Nephron progenitor cell (in vitro differentiated cells): ENCODE results near the gene IFI35.
"Not testable (repeated sequence)": the region's sequence is repeated elsewhere in the genome, so short reads cannot be mapped to it uniquely, and the experiment has no call there.

Experiments used
- DNase-seq: peaks from one replicate; pipeline ENCODE4 v3.0.0; 2021
- H3K27ac Mint-ChIP-seq: 2 replicates; pipeline ENCODE4 v1.8.0; 2021; ENCODE audit warnings: mild to moderate bottlenecking, moderate library complexity, mixed read lengths
- H3K27me3 Mint-ChIP-seq: 2 replicates; pipeline ENCODE4 v1.8.0; 2021; ENCODE audit warnings: mild to moderate bottlenecking, low read depth, mixed read lengths; ENCODE audit not compliant: poor library complexity
- H3K36me3 Mint-ChIP-seq: 2 replicates; pipeline ENCODE4 v1.8.0; 2021; ENCODE audit warnings: low read depth, mixed read lengths
- H3K4me1 Mint-ChIP-seq: 2 replicates; pipeline ENCODE4 v1.8.0; 2021; ENCODE audit warnings: mixed read lengths
- H3K4me3 Mint-ChIP-seq: 2 replicates; pipeline ENCODE4 v1.8.0; 2021; ENCODE audit warnings: mild to moderate bottlenecking, moderate library complexity, mixed read lengths
- H3K9me3 Mint-ChIP-seq: 2 replicates; pipeline ENCODE4 v1.8.0; 2021; ENCODE audit warnings: mild to moderate bottlenecking, moderate library complexity, mixed read lengths
- TF ChIP-seq, protein P1 (sequence below): fragments of 200-600 bp; sonication (generic); IDR thresholded peaks from 2 replicates; pipeline ENCODE4 v1.5.0; 2021; ENCODE audit warnings: antibody characterized with exemption

Gene IFI35

DNA sequence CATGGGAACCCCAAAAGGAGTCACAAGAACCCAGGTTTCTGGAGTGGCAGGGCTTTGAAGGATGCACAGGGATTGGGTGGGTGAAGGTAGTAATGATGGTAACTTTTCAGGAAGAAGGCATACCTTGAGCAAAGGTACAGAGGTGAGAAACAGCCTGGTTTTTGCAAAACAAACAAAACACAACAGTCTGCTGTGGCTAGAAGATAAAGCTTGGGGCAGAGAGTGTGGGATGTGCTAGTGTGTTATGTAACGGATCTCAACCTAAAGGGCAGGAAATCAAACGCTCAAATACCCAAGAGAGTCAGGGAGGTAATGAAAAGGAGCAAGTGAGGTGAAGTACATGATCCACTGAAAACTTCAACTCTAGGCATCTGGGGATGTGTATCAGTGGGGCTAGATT lies 31.3 kb upstream of the IFI35 start:
- Mint-ChIP-seq H3K27ac (peak overlapping the region; percentile 62), H3K4me3 (no peak overlapping the region), H3K9me3 (peaks cover 4% of the 10 kb centered on the region), H3K4me1 (peaks cover 30% of the 10 kb centered on the region), H3K27me3 (peaks cover 5% of the 10 kb centered on the region), H3K36me3 (peaks cover 8% of the 10 kb centered on the region)
- TF ChIP-seq, protein P1, sequence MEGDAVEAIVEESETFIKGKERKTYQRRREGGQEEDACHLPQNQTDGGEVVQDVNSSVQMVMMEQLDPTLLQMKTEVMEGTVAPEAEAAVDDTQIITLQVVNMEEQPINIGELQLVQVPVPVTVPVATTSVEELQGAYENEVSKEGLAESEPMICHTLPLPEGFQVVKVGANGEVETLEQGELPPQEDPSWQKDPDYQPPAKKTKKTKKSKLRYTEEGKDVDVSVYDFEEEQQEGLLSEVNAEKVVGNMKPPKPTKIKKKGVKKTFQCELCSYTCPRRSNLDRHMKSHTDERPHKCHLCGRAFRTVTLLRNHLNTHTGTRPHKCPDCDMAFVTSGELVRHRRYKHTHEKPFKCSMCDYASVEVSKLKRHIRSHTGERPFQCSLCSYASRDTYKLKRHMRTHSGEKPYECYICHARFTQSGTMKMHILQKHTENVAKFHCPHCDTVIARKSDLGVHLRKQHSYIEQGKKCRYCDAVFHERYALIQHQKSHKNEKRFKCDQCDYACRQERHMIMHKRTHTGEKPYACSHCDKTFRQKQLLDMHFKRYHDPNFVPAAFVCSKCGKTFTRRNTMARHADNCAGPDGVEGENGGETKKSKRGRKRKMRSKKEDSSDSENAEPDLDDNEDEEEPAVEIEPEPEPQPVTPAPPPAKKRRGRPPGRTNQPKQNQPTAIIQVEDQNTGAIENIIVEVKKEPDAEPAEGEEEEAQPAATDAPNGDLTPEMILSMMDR, result no peak
- DNase-seq, result no peak

DNA sequence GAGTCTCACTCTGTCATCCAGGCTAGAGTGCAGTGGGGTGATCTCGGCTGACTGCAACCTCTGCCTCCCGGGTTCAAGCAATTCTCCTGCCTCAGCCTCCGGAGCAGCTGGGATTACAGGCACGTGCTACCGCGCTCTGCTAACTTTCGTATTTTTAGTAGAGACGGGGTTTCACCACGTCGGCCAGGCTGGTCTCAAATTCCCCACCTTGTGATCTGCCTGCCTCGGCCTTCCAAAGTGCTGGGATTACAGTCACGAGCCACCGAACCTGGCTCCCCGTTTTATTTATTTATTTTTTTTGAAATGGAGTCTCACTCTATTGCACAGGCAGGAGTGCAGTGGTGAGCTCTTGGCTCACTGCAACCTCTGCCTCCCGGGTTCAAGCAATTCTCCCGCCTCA lies 30.9 kb upstream of the IFI35 start:
- not testable (repeated sequence) for H3K27me3 Mint-ChIP-seq, DNase-seq, H3K9me3 Mint-ChIP-seq, H3K4me3 Mint-ChIP-seq, H3K36me3 Mint-ChIP-seq
- Mint-ChIP-seq H3K27ac (peak overlapping the region; percentile 62), H3K4me1 (peaks cover 32% of the 10 kb centered on the region)

DNA sequence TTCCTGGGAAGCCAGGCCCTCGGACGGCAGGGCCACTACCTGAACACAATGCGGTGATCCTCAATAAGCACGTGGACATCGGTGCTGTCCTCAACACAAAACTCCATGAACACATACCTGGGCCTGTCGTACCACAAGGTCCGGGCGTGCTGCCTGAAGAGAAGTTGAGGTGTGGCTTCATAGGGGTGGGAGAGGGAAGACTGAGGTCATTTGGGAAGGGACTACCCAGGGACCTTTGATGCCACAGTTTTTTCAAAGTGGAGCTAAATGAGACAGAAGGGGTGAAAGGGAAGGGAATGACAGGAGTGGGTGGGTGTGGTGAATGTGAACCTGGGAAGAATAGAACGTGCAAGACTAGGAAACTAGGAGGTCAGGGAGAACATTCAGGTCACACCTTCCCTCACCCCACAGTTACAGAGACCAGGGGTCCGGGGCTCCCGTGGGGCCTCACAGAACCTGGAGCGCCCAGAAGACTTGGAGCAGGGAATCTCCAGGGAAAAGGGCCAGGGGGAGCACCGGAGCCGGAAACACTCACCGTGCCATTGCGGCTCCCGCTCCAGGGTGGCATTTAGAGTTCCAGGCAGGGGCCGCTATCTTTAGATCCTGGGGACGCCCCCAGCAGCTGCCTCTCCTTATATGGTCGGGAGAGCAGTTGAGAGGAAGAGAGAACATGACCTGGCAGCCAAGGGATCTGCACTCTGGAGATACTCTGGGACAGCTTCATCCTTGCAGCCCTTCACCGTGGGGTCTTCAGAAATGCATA lies 26.9 kb upstream of the IFI35 start, which contains the start of gene PTGES3L:
Gene PTGES3L, minus strand, starts transcription at position 570 of the 763 bp plus-strand sequence. Its CDS starts 27 bp downstream, at position 543.
- H3K4me1 Mint-ChIP-seq, result peaks cover 44% of the 10 kb centered on the region
- H3K9me3 Mint-ChIP-seq, result no peaks in the 10 kb centered on the region
- H3K36me3 Mint-ChIP-seq, result peaks cover 4% of the 10 kb centered on the region
- peak within 1 kb of the TSS; percentile 98 for H3K27ac Mint-ChIP-seq
- H3K4me3 Mint-ChIP-seq, result peak within 1 kb of the TSS; percentile 98
- TF ChIP-seq, protein P1, result no peak
- DNase-seq, result peak; percentile 35
- peaks cover 5% of the 10 kb centered on the region for H3K27me3 Mint-ChIP-seq

DNA sequence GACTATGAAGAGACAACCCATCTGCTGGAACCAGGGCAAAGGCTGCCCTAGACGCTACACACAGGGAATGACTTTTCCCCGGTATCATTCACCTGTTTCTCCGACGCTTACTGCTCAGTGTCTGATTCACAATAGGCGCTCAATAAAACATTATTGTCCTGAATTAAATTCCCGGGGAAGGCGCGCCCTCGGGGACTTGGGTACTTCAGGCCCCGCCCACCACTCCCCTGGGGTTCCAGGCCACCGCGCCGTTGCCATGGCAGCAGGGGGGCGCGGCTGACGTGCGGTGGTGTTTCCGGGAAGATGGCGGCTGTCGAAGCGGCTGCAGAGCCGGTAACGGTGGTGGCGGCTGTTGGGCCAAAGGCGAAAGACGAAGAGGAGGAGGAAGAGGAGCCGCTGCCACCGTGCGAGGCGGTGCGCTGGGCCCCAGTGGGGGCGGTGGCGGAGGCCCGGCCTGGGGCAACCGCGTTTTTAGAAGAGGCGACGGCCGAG lies 26.3 kb upstream of the IFI35 start, which contains the start of gene RUNDC1:
Gene RUNDC1, plus strand, starts transcription at position 292 of the 492 bp plus-strand sequence. Its CDS starts 12 bp downstream, at position 304.
- H3K27me3 Mint-ChIP-seq, result no peaks in the 10 kb centered on the region
- peak; percentile 97 for DNase-seq
- H3K27ac Mint-ChIP-seq, result peak within 1 kb of the TSS; percentile 98
- TF ChIP-seq, protein P1, result no peak
- H3K36me3 Mint-ChIP-seq, result peaks cover 8% of the 10 kb centered on the region
- H3K9me3 Mint-ChIP-seq, result no peaks in the 10 kb centered on the region
- peak within 1 kb of the TSS; percentile 98 for H3K4me3 Mint-ChIP-seq
- H3K4me1 Mint-ChIP-seq, result peaks cover 39% of the 10 kb centered on the region

DNA sequence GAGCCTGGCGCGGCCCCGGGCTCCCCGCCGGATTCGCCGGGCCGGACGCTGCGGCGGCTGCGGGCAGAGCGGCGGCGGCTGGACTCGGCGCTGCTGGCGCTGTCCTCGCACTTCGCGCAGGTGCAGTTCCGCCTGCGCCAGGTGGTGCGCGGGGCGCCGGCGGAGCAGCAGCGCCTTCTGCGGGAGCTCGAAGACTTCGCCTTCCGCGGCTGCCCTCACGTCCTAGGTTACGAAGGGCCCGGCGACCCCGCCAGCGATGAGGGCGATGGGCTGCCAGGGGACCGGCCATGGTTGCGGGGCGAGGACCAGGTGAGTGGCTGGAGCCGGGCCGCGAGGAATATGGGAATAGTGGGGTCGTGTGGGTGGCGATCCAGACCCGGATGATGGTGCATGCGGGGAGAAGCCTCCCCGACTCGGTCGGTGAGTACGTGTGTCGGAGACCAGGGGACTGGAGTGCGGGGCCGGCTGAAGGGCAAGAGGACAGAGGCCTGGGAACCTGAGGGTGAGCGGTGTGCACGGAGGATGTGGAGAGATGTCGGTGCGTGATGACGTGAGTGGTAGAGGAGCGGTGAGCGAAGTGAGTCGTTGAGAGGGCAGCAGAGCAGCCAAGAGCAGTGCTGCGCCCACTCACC lies 25.7 kb upstream of the IFI35 start:
- H3K27ac Mint-ChIP-seq, result peak overlapping the region; percentile 98
- peaks cover 14% of the 10 kb centered on the region for H3K36me3 Mint-ChIP-seq
- peaks cover 35% of the 10 kb centered on the region for H3K4me1 Mint-ChIP-seq
- no peaks in the 10 kb centered on the region for H3K9me3 Mint-ChIP-seq
- H3K4me3 Mint-ChIP-seq, result peak overlapping the region; percentile 98
- TF ChIP-seq, protein P1, result no peak
- peak; percentile 57 for DNase-seq
- H3K27me3 Mint-ChIP-seq, result no peaks in the 10 kb centered on the region

DNA sequence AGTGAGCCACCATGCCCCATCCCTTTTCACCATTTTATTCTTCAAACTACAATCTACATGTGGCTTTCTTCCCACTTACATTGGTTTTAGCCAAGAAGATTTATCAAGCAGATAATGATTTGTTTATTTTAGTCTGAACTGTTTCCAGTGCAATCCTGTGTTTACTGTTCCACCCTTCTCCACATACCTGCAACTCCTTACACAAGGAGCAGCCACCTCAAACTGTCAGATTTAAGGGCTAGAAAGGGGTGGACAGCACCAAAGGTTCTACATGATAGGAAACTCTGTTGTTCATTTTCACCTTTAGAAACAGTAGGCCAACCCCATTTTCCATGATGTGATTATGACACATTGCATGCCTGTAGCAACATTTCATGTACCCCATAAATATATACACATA lies 24.3 kb upstream of the IFI35 start:
- TF ChIP-seq, protein P1, result no peak
- Mint-ChIP-seq H3K27me3 (no peaks in the 10 kb centered on the region), H3K27ac (peak overlapping the region; percentile 54), H3K36me3 (peaks cover 20% of the 10 kb centered on the region), H3K4me1 (peaks cover 35% of the 10 kb centered on the region), H3K9me3 (no peaks in the 10 kb centered on the region), H3K4me3 (peak overlapping the region; percentile 98)
- DNase-seq, result no peak
